Raji (cell line): ENCODE measurements around the gene C11orf68.

Experiments
- POLR2A ChIP-seq: IDR thresholded peaks from 2 replicates; pipeline ENCODE4 v1.6.1; 2011; ENCODE audit warnings: low read depth, low read length, control low read depth; ENCODE audit not compliant: insufficient read depth

The C11orf68 gene

GRCh38 chr11:65921876-65922275 lies 3.0 kb upstream of the C11orf68 start:
- no peak for TF ChIP-seq POLR2A

GRCh38 chr11:65921033-65921555 lies 2.2 kb upstream of the C11orf68 start:
- TF ChIP-seq POLR2A: no peak

GRCh38 chr11:65920372-65920802 lies 1.5 kb upstream of the C11orf68 start:
- TF ChIP-seq POLR2A: no peak

GRCh38 chr11:65919573-65920371 lies 910 bp upstream of the C11orf68 start:
- no peak for TF ChIP-seq POLR2A

GRCh38 chr11:65919141-65919572 lies 295 bp upstream of the C11orf68 start, which contains the start of gene DRAP1:
Gene DRAP1, plus strand, starts transcription at chr11:65919426. Its CDS starts 76 bp downstream, at chr11:65919502.
- TF ChIP-seq POLR2A: peak; percentile 56

GRCh38 chr11:65917434-65918210 lies 1.2 kb downstream of the C11orf68 start:
- TF ChIP-seq POLR2A: no peak

GRCh38 chr11:65917077-65917433 lies 1.8 kb downstream of the C11orf68 start:
- TF ChIP-seq POLR2A: no peak

GRCh38 chr11:65916391-65916790 lies 2.5 kb downstream of the C11orf68 start:
- no peak for TF ChIP-seq POLR2A

GRCh38 chr11:65915821-65916251 lies 3.0 kb downstream of the C11orf68 start:
- 0 out of 2 replicates have a peak, but pooled peaks have one; percentile 8 for TF ChIP-seq POLR2A

- no peak; the same call in 1 of the 2 replicates for TF ChIP-seq POLR2A
Measured at GRCh38 chr11:65915101-65915820, 3.6 kb downstream of the C11orf68 start.

GRCh38 chr11:65912845-65913244 lies 6.0 kb downstream of the C11orf68 start:
- TF ChIP-seq POLR2A: no peak

GRCh38 chr11:65911682-65912568 lies 6.9 kb downstream of the C11orf68 start:
- no peak for TF ChIP-seq POLR2A

- no peak for TF ChIP-seq POLR2A
Measured at GRCh38 chr11:65907878-65908277, 11.0 kb downstream of the C11orf68 start.

GRCh38 chr11:65906602-65907001 lies 12.3 kb downstream of the C11orf68 start:
- no peak for TF ChIP-seq POLR2A
